Uterus (tissue), 2 donors: ENCODE data around the gene LRP1B.

Experiments used
- CTCF ChIP-seq, 4 experiments: fragments of 200-600 bp in 2 of 4; fragments of 450-650 bp in 2 of 4; sonication (generic) in 2 of 4; IDR thresholded peaks; one replicate each; pipeline ENCODE4 v1.5.1; 2016 to 2019; ENCODE audit warnings: antibody characterized with exemption in 4 of 4, mild to moderate bottlenecking in 2 of 4, moderate library complexity in 1 of 4
- POLR2A ChIP-seq, 2 donors: fragments of 450-650 bp; IDR thresholded peaks; one replicate each; pipeline ENCODE4 v1.6.1; 2016; ENCODE audit warnings: antibody characterized with exemption in 2 of 2, mild to moderate bottlenecking in 1 of 2, moderate library complexity in 1 of 2

- TF ChIP-seq CTCF (IDR thresholded peaks at IDR 0.05) (no peak), POLR2A (IDR thresholded peaks at IDR 0.05) (no peak)
These were observed 904.3 kb downstream of the LRP1B start for GRCh38 chr2:141226560-141226959.
